WERI-Rb-1 (cell line): ENCODE data around the gene NUP214.

ENCODE experiments used
- DNase-seq: peaks from one replicate; pipeline ENCODE4 v3.0.0-alpha.2; 2020
- H3K27ac ChIP-seq: fragments of 250-450 bp; sonication (Bioruptor Pico); 2 replicates; pipeline ENCODE4 v1.5.1; 2020; ENCODE audit warnings: mild to moderate bottlenecking, moderate library complexity
- H3K27me3 ChIP-seq: fragments of 250-450 bp; sonication (Bioruptor Pico); 2 replicates; pipeline ENCODE4 v1.5.1; 2021; ENCODE audit warnings: mild to moderate bottlenecking, low read depth, moderate library complexity; ENCODE audit not compliant: insufficient read depth, severe bottlenecking
- H3K36me3 ChIP-seq: fragments of 250-450 bp; sonication (Bioruptor Pico); 2 replicates; pipeline ENCODE4 v1.5.1; 2020; ENCODE audit warnings: mild to moderate bottlenecking, moderate library complexity
- H3K4me3 ChIP-seq: 2 replicates; pipeline ENCODE4 v1.5.1; 2011; ENCODE audit warnings: low read depth, mild to moderate bottlenecking, control low read depth, low read length
- H3K9me3 ChIP-seq: fragments of 250-450 bp; sonication (Bioruptor Pico); 2 replicates; pipeline ENCODE4 v1.5.1; 2021; ENCODE audit warnings: mild to moderate bottlenecking, moderate library complexity; ENCODE audit not compliant: severe bottlenecking
- CTCF ChIP-seq: IDR thresholded peaks from 2 replicates; pipeline ENCODE4 v1.5.1; 2011; ENCODE audit warnings: low read depth, mild to moderate bottlenecking, control low read depth, inconsistent platforms, low read length

Gene NUP214

GRCh38 chr9:131082774-131083512 lies 42.4 kb upstream of the NUP214 start:
- Histone ChIP-seq H3K27ac (no peak overlapping the region), H3K9me3 (no peaks in the 10 kb centered on the region), H3K4me3 (no peak overlapping the region), H3K36me3 (no peaks in the 10 kb centered on the region), H3K27me3 (no peaks in the 10 kb centered on the region)
- no peak for DNase-seq
- TF ChIP-seq CTCF, result no peak

DNA sequence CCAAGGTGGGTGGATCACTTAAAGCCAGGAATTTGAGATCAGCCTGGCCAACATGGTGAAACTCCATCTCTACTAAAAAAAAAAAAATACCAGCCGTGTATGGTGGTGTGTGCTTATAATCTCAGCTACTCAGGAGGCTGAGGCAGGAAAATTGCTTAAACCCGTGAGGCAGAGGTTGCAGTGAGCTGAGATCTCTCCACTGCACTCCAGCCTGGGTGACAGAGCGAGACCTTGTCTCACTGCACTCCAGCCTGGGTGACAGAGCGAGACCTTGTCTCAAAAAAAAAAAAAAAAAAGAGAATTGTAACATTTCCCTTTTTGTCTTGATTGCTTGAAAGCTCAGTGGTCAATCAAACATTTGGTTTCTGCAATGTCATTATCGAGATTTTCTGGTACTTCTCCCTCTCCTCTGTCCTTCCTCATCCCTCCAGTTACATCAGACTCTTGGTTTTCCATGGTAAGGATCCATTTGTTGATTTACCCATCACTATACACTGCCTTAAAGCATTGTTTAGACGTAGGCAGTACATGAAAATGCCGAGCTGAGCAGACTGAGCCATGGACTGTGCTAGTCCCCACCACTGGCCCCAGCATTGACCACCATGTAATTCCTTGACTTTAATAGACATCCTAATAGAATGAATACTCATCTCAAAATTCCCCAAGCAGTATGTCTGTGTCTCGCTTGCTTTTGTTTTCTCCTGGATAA lies 40.6 kb upstream of the NUP214 start:
- no peak for DNase-seq
- no peaks in the 10 kb centered on the region for H3K27me3 ChIP-seq
- H3K36me3 ChIP-seq, result no peaks in the 10 kb centered on the region
- no peak overlapping the region for H3K4me3 ChIP-seq
- H3K9me3 ChIP-seq, result no peaks in the 10 kb centered on the region
- H3K27ac ChIP-seq, result no peak overlapping the region
- no peak for TF ChIP-seq CTCF

GRCh38 chr9:131085370-131086122 lies 39.8 kb upstream of the NUP214 start:
- Histone ChIP-seq H3K4me3 (no peak overlapping the region), H3K27me3 (no peaks in the 10 kb centered on the region), H3K36me3 (no peaks in the 10 kb centered on the region), H3K27ac (no peak overlapping the region), H3K9me3 (no peaks in the 10 kb centered on the region)
- TF ChIP-seq CTCF, result no peak
- DNase-seq, result no peak

DNA sequence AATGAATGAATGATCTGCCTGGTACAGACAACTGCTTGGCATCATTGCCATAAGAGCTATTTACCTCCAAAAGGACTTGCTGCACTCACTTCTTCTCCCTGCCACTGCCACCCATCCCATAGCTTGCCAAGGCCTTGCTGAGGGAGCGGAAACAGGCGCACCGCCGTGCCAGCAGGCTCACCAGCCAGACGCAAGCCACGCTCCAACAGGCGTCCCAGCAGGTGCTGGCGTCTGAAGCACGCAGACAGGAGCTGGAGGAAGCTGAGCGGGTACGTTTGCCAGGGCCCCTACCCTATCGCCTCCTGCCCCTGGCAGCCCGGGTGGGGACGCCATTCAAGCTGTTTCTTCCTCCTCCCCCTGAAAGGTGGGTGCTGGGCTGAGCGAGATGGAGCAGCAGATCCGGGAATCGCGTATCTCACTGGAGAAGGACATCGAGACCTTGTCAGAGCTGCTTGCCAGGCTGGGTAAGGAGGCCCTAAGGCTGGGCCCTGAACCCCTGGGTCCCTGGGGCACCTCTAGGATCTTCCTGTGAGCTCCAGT lies 38.0 kb upstream of the NUP214 start:
- no peaks in the 10 kb centered on the region for H3K9me3 ChIP-seq
- no peaks in the 10 kb centered on the region for H3K27me3 ChIP-seq
- no peak for TF ChIP-seq CTCF
- H3K4me3 ChIP-seq, result no peak overlapping the region
- no peak overlapping the region for H3K27ac ChIP-seq
- H3K36me3 ChIP-seq, result no peaks in the 10 kb centered on the region
- DNase-seq, result no peak

- DNase-seq, result no peak
- Histone ChIP-seq H3K27ac (no peak overlapping the region), H3K9me3 (no peaks in the 10 kb centered on the region), H3K36me3 (no peaks in the 10 kb centered on the region), H3K27me3 (no peaks in the 10 kb centered on the region), H3K4me3 (no peak overlapping the region)
- TF ChIP-seq CTCF, result no peak
Observed at GRCh38 chr9:131090025-131090787, 35.2 kb upstream of the NUP214 start.
